Astrocyte (in vitro differentiated cells and primary cell): ENCODE measurements around the gene PALM3.

Experiments
- EZH2 ChIP-seq: IDR thresholded peaks from 2 replicates; pipeline ENCODE4 v1.6.1; 2012; ENCODE audit warnings: mild to moderate bottlenecking, low read length, inconsistent platforms; ENCODE audit not compliant: insufficient read depth
- TF ChIP-seq, protein P1 (sequence below): IDR thresholded peaks from 2 replicates; pipeline ENCODE4 v1.5.1; 2011; ENCODE audit warnings: low read depth, mild to moderate bottlenecking, inconsistent platforms, low read length, moderate library complexity; ENCODE audit not compliant: insufficient read depth

DNA sequence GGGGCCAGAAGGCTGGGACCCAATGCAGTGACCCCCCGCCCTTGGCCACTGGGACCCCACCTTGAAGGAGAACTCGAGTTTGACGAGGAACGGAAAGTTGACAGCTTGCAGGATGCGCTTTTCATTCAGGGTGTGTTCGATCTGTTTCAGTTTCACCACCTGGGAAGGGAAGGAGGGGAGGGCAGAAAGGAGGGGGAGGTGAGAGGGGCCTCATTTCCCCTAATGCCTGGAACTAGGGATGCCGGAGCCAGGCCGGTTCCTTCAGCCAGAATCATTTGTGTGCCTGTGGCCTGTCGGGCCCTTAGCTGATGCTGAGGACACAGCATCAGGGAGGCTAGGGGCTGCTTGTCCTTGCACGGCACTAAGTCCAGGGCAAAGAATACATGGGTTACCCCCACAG is 40.9 kb upstream of the PALM3 start:
- TF ChIP-seq, protein P1, sequence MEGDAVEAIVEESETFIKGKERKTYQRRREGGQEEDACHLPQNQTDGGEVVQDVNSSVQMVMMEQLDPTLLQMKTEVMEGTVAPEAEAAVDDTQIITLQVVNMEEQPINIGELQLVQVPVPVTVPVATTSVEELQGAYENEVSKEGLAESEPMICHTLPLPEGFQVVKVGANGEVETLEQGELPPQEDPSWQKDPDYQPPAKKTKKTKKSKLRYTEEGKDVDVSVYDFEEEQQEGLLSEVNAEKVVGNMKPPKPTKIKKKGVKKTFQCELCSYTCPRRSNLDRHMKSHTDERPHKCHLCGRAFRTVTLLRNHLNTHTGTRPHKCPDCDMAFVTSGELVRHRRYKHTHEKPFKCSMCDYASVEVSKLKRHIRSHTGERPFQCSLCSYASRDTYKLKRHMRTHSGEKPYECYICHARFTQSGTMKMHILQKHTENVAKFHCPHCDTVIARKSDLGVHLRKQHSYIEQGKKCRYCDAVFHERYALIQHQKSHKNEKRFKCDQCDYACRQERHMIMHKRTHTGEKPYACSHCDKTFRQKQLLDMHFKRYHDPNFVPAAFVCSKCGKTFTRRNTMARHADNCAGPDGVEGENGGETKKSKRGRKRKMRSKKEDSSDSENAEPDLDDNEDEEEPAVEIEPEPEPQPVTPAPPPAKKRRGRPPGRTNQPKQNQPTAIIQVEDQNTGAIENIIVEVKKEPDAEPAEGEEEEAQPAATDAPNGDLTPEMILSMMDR: no peak
- TF ChIP-seq EZH2: no peak
